SU-DHL-6 (cell line): Measurements from ENCODE around the gene BMPR1B.

Experiments
- H2AFZ ChIP-seq: fragments of 200-600 bp; sonication (generic); 2 replicates; pipeline ENCODE4 v1.6.1; 2014; ENCODE audit warnings: low read depth, mild to moderate bottlenecking, moderate library complexity, mixed read lengths, antibody characterized with exemption, low read length; ENCODE audit not compliant: severe bottlenecking
- H3F3A ChIP-seq: fragments of 200-600 bp; shearing (Covaris generic); 2 replicates; pipeline ENCODE4 v1.6.0; 2016; ENCODE audit warnings: antibody characterized with exemption, mild to moderate bottlenecking; ENCODE audit not compliant: insufficient read depth
- H3K27ac ChIP-seq: fragments of 200-600 bp; sonication (generic); 2 replicates; pipeline ENCODE4 v1.5.1; 2016; ENCODE audit warnings: low read depth, mild to moderate bottlenecking, low read length, moderate library complexity, mixed read lengths
- H3K27me3 ChIP-seq: fragments of 200-600 bp; sonication (generic), shearing (Covaris generic); 2 replicates; pipeline ENCODE4 v1.6.0; 2014; ENCODE audit warnings: mild to moderate bottlenecking, low read length
- H3K36me3 ChIP-seq: fragments of 200-600 bp; sonication (generic); 2 replicates; pipeline ENCODE4 v1.6.1; 2014; ENCODE audit warnings: mild to moderate bottlenecking, low read length, mixed read lengths
- H3K4me2 ChIP-seq: fragments of 300-600, 200-600 bp; shearing (Covaris generic), sonication (generic); 2 replicates; pipeline ENCODE4 v1.6.0; 2014; ENCODE audit warnings: low read length, low read depth, mild to moderate bottlenecking; ENCODE audit not compliant: poor library complexity, severe bottlenecking
- H3K4me3 ChIP-seq: fragments of 200-600 bp; sonication (generic); 2 replicates; pipeline ENCODE4 v1.5.1; 2014; ENCODE audit warnings: antibody characterized with exemption, low read length, mild to moderate bottlenecking, mixed read lengths; ENCODE audit not compliant: insufficient read depth, poor library complexity, severe bottlenecking
- H3K79me2 ChIP-seq: fragments of 200-600 bp; sonication (generic); 2 replicates; pipeline ENCODE4 v1.6.1; 2014; ENCODE audit warnings: mild to moderate bottlenecking, low read length, moderate library complexity; ENCODE audit not compliant: insufficient read depth
- H3K9ac ChIP-seq: fragments of 200-600 bp; sonication (generic); 2 replicates; pipeline ENCODE4 v1.7.0; 2014; ENCODE audit warnings: mild to moderate bottlenecking, low read length
- H3K9me2 ChIP-seq: fragments of 200-600 bp; sonication (generic); replicated peaks from 2 replicates; pipeline ENCODE4 v1.6.1; 2014; ENCODE audit warnings: low read length; ENCODE audit not compliant: insufficient read depth
- H3K9me3 ChIP-seq: fragments of 200-600 bp; sonication (generic); 2 replicates; pipeline ENCODE4 v1.6.1; 2014; ENCODE audit warnings: low read length, mixed read lengths; ENCODE audit not compliant: insufficient read depth
- H4K20me1 ChIP-seq: fragments of 200-600 bp; sonication (generic); 2 replicates; pipeline ENCODE4 v1.6.1; 2014; ENCODE audit warnings: low read depth, mild to moderate bottlenecking, antibody characterized with exemption, low read length, moderate library complexity, mixed read lengths
- CTCF ChIP-seq: fragments of 200-600 bp; sonication (generic); IDR thresholded peaks from one replicate; pipeline ENCODE4 v1.5.1; 2017; ENCODE audit warnings: antibody characterized with exemption, mild to moderate bottlenecking, low read length, moderate library complexity; ENCODE audit not compliant: insufficient read depth, poor library complexity, severe bottlenecking
- EZH2phosphoT487 ChIP-seq: fragments of 200-600 bp; sonication (generic), shearing (Covaris generic); conservative IDR thresholded peaks from 2 replicates; pipeline ENCODE4 v1.6.1; 2018; ENCODE audit warnings: mild to moderate bottlenecking, antibody characterized with exemption, low read length, moderate library complexity, mixed read lengths

Gene BMPR1B

GRCh38 chr4:94965852-94966251 lies 208.1 kb downstream of the BMPR1B start:
- Histone ChIP-seq H3K9ac (no peak overlapping the region), H4K20me1 (no peaks in the 10 kb centered on the region), H3F3A (no peaks in the 10 kb centered on the region), H3K9me2 (no peaks in the 10 kb centered on the region), H3K4me2 (no peak overlapping the region), H3K9me3 (no peaks in the 10 kb centered on the region), H3K27me3 (no peaks in the 10 kb centered on the region), H2AFZ (no peak overlapping the region), H3K36me3 (no peaks in the 10 kb centered on the region), H3K79me2 (no peaks in the 10 kb centered on the region), H3K4me3 (no peak overlapping the region), H3K27ac (no peak overlapping the region)
- TF ChIP-seq CTCF (no peak), EZH2phosphoT487 (no peak)

GRCh38 chr4:94968493-94968892 lies 210.7 kb downstream of the BMPR1B start:
- H3K4me2 ChIP-seq: no peak overlapping the region

GRCh38 chr4:94970650-94971049 lies 212.9 kb downstream of the BMPR1B start:
- no peak overlapping the region for H3K4me3 ChIP-seq
- no peaks in the 10 kb centered on the region for H3F3A ChIP-seq
- no peaks in the 10 kb centered on the region for H3K9me3 ChIP-seq
- H3K9ac ChIP-seq: no peak overlapping the region
- H3K27me3 ChIP-seq: no peaks in the 10 kb centered on the region
- no peaks in the 10 kb centered on the region for H4K20me1 ChIP-seq
- no peak overlapping the region for H3K4me2 ChIP-seq
- H3K36me3 ChIP-seq: no peaks in the 10 kb centered on the region
- no peaks in the 10 kb centered on the region for H3K79me2 ChIP-seq
- TF ChIP-seq CTCF (no peak), EZH2phosphoT487 (no peak)
- H3K9me2 ChIP-seq: no peaks in the 10 kb centered on the region
- H3K27ac ChIP-seq: no peak overlapping the region
- H2AFZ ChIP-seq: no peak overlapping the region

More at GRCh38 chr4:94968493-94968892, 210.7 kb downstream of the BMPR1B start:
- H3K9me3 ChIP-seq: no peaks in the 10 kb centered on the region
- H3F3A ChIP-seq: no peaks in the 10 kb centered on the region
- no peak overlapping the region for H3K4me3 ChIP-seq
- H3K27me3 ChIP-seq: no peaks in the 10 kb centered on the region
- no peaks in the 10 kb centered on the region for H4K20me1 ChIP-seq
- H3K36me3 ChIP-seq: no peaks in the 10 kb centered on the region
- no peaks in the 10 kb centered on the region for H3K9me2 ChIP-seq
- H3K9ac ChIP-seq: no peak overlapping the region
- no peaks in the 10 kb centered on the region for H3K79me2 ChIP-seq
- no peak overlapping the region for H2AFZ ChIP-seq
- H3K27ac ChIP-seq: no peak overlapping the region
- no peak for TF ChIP-seq EZH2phosphoT487
- TF ChIP-seq CTCF: no peak
